Endothelial cell (in vitro differentiated cells): ENCODE data around the gene DOCK4. TPM values are rescaled to one million over a fixed set of nuclear protein-coding genes. Genes with fewer than 3 reads are reported as not detected.
A peak's percentile ranks its signal among the peaks of the same experiment; 100 is the strongest.

Experiments used
- DNase-seq: peaks from one replicate; pipeline ENCODE4 v3.0.0; 2021; ENCODE audit warnings: low spot score
- H3K27ac Mint-ChIP-seq: one replicate; pipeline ENCODE4 v1.8.0; 2021; ENCODE audit warnings: mixed read lengths, inconsistent platforms; ENCODE audit not compliant: unreplicated experiment
- H3K27me3 Mint-ChIP-seq: one replicate; pipeline ENCODE4 v1.8.0; 2021; ENCODE audit warnings: mild to moderate bottlenecking, moderate library complexity, mixed read lengths, inconsistent platforms; ENCODE audit not compliant: unreplicated experiment
- H3K36me3 Mint-ChIP-seq: one replicate; pipeline ENCODE4 v1.8.0; 2021; ENCODE audit warnings: mild to moderate bottlenecking, low read depth, mixed read lengths, inconsistent platforms; ENCODE audit not compliant: unreplicated experiment
- H3K4me1 Mint-ChIP-seq: one replicate; pipeline ENCODE4 v1.8.0; 2021; ENCODE audit warnings: mild to moderate bottlenecking, mixed read lengths, inconsistent platforms; ENCODE audit not compliant: unreplicated experiment
- H3K4me3 Mint-ChIP-seq: one replicate; pipeline ENCODE4 v1.8.0; 2021; ENCODE audit warnings: mild to moderate bottlenecking, mixed read lengths, inconsistent platforms; ENCODE audit not compliant: unreplicated experiment
- H3K9me3 Mint-ChIP-seq: one replicate; pipeline ENCODE4 v1.8.0; 2021; ENCODE audit warnings: mixed read lengths, inconsistent platforms; ENCODE audit not compliant: unreplicated experiment
- total RNA-seq: library from RNA; stranded (reverse); fragmentation: NEBNext Ultra II Directional; extraction: Animal tissue kit (Norgen Biotek cat#: 25700); gene quantifications from one replicate; pipeline ENCODE4 v1.2.1, GENCODE V29; 2021; ENCODE audit not compliant: unreplicated experiment
- TF ChIP-seq, protein P1 (sequence below): fragments of 200-600 bp; sonication (generic); IDR thresholded peaks from one replicate; pipeline ENCODE4 v1.5.0; 2021; ENCODE audit warnings: antibody characterized with exemption; ENCODE audit not compliant: unreplicated experiment

DOCK4 gene
- total RNA-seq, 1 donor from 2014 or later = 99.2 TPM

DNA sequence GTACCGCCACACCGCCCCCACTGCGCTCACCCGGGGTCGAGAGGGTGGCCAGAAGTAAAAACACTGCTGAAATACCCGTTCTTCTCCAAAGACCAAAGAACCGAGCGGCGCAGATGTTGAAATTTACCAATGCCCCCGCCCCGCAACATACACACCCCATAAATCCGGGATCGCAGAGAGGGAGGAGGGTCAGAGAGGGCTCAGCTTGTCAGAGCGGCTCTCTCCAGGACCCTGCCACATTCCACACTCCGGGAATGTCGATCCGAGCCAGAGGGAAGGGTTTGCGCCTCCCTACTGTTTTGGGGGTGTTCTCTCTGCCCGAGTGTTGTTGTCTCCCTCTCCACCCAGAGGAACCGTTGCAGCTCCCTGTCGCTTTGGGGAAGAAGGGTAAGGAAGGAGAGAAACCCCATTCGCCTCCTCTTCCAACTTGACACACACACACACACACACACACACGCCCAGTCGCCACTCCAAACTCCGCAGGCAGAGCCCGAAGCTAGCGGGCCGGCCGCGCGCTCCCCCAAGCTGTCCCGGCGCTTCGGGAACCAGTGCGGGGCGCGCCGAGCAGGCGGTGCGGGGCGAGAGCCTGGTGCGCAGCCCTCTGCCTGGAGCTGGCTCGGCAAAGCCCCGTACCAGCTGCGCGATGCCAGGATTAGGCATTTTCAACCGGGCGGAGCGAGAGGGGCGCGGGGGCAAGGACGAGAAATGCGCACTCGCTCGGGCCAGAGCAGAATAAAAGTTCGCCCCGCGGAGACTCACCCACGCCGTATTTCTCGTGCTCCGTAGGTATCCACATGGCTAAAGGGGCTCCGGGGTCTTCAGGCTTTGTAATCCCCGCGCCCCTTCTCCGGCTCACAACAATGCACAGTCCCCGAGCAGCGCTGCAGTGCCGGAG is 609 bp downstream of the DOCK4 start:
- Mint-ChIP-seq H3K27me3 (peaks cover 12% of the 10 kb centered on the region), H3K36me3 (peaks cover 15% of the 10 kb centered on the region), H3K9me3 (no peaks in the 10 kb centered on the region), H3K4me3 (peak overlapping the region; percentile 100), H3K27ac (peak overlapping the region; percentile 97), H3K4me1 (peaks cover 46% of the 10 kb centered on the region)
- peak; percentile 62 for DNase-seq
- TF ChIP-seq, protein P1, sequence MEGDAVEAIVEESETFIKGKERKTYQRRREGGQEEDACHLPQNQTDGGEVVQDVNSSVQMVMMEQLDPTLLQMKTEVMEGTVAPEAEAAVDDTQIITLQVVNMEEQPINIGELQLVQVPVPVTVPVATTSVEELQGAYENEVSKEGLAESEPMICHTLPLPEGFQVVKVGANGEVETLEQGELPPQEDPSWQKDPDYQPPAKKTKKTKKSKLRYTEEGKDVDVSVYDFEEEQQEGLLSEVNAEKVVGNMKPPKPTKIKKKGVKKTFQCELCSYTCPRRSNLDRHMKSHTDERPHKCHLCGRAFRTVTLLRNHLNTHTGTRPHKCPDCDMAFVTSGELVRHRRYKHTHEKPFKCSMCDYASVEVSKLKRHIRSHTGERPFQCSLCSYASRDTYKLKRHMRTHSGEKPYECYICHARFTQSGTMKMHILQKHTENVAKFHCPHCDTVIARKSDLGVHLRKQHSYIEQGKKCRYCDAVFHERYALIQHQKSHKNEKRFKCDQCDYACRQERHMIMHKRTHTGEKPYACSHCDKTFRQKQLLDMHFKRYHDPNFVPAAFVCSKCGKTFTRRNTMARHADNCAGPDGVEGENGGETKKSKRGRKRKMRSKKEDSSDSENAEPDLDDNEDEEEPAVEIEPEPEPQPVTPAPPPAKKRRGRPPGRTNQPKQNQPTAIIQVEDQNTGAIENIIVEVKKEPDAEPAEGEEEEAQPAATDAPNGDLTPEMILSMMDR = no peak

DNA sequence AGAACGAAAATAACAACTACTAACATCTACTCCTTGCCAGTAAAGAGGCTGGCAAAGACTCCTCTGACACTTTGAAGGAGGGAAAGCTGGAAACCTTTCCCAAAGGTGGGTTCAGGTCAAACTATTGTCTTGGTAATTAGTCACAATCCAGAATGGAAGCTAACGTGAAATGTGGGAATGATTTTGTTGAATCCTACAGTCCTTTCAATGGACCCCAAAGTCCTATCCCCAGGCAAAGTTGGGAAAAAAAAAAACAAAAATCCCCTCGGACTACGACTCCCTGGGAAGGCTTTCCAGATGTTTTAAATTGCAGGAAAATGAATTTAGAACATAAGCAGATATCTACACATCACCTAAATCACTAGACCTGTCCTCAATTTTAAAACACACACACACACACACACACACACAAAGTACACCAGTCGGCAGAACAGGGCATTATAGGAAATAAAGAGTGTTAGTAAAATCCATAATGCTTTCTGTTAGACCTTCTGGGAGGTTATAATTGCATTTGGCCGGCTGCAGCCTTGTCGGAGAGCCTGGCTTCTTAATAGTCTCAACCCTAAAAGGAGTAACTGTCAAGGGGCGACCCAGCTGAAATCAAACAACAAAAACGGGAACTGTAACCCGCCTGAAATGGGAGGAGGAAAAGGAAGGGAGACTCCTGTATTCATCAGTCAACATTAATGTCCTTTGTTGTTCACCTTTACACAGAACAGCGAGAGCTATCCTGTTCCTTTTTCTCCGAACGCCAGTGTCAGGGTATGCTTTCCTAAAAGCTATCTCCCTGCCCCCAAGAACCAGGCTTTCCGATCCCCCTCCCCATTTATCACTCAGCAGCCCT is 1.5 kb downstream of the DOCK4 start:
- Mint-ChIP-seq H3K4me3 (peak overlapping the region; percentile 100), H3K9me3 (no peaks in the 10 kb centered on the region), H3K36me3 (peaks cover 15% of the 10 kb centered on the region), H3K4me1 (peaks cover 51% of the 10 kb centered on the region), H3K27ac (peak overlapping the region; percentile 97), H3K27me3 (peaks cover 12% of the 10 kb centered on the region)
- DNase-seq = no peak
- TF ChIP-seq, protein P1 = no peak

DNA sequence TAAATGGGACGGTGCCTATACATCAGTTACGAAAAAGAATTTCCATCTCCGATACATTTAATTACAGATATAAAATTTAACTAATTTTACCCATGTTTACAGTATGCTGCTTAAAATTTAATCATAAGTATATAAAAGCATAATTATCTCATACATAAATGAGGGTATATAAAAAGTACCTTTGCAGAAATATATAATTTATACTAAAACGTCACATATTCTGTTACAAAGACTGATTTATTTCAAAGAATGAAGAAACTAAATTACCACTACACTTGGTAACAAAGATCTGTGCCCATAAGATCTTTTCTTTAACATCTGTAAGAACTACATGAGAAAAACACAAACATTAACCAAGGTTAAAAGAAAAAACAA is 2.8 kb downstream of the DOCK4 start:
- Mint-ChIP-seq H3K4me1 (peaks cover 62% of the 10 kb centered on the region), H3K27ac (peak overlapping the region; percentile 97), H3K27me3 (peaks cover 12% of the 10 kb centered on the region), H3K4me3 (peak overlapping the region; percentile 100), H3K9me3 (no peaks in the 10 kb centered on the region), H3K36me3 (peaks cover 15% of the 10 kb centered on the region)
- no peak for DNase-seq
- TF ChIP-seq, protein P1 = no peak

DNA sequence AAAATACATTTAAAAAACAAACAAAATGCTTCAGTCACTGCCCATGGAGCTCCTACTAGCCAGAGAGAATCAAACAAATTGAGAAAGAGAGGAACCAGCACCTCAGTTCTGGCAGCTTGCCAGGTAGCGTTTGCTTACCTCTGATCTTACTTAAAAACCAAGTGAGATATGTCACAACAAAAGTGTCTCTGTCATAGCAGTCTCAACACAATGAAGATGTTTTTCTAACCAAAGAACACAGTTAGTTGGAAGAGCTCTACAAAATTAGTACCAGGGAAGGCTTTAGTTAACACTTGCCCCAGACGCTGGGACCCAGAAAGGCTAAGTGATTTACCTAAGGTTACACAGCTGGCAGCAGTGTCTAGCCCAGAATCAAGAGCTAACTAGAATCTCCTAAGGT is 3.4 kb downstream of the DOCK4 start:
- peak overlapping the region; percentile 66 for H3K4me3 Mint-ChIP-seq
- H3K9me3 Mint-ChIP-seq = no peaks in the 10 kb centered on the region

More for the DNA sequence above, 3.4 kb downstream of the DOCK4 start:
- peaks cover 15% of the 10 kb centered on the region for H3K36me3 Mint-ChIP-seq
- no peak for DNase-seq
- H3K27ac Mint-ChIP-seq = peak overlapping the region; percentile 67
- H3K27me3 Mint-ChIP-seq = peaks cover 12% of the 10 kb centered on the region
- TF ChIP-seq, protein P1 = no peak
- peaks cover 67% of the 10 kb centered on the region for H3K4me1 Mint-ChIP-seq
